Muscle layer of duodenum (tissue), 2 donors: ENCODE measurements around the gene BID.

Experiments used
- H3K27ac ChIP-seq: one replicate; pipeline ENCODE4 v1.7.0; 2013; ENCODE audit warnings: mild to moderate bottlenecking, low read length
- H3K27me3 ChIP-seq: one replicate; pipeline ENCODE4 v1.7.0; 2013; ENCODE audit warnings: low read depth, mild to moderate bottlenecking, control low read depth, low read length
- H3K36me3 ChIP-seq, 2 donors: one replicate each; pipeline ENCODE4 v1.7.0; 2013; ENCODE audit warnings: low read length in 2 of 2, control low read depth in 1 of 2, mild to moderate bottlenecking in 1 of 2; ENCODE audit not compliant: insufficient read depth in 2 of 2, control insufficient read depth in 1 of 2
- H3K4me1 ChIP-seq, 2 donors: one replicate each; pipeline ENCODE4 v1.7.0; 2013; ENCODE audit warnings: low read length in 2 of 2, mild to moderate bottlenecking in 2 of 2, control low read depth in 1 of 2, moderate library complexity in 1 of 2; ENCODE audit not compliant: insufficient read depth in 2 of 2, control insufficient read depth in 1 of 2
- H3K4me3 ChIP-seq, 2 donors: one replicate each; pipeline ENCODE4 v1.7.0; 2013; ENCODE audit warnings: low read length in 2 of 2, low read depth in 1 of 2, mild to moderate bottlenecking in 1 of 2
- H3K9me3 ChIP-seq, 2 donors: one replicate each; pipeline ENCODE4 v1.7.0; 2013; ENCODE audit warnings: low read length in 2 of 2, control low read depth in 1 of 2, mild to moderate bottlenecking in 1 of 2; ENCODE audit not compliant: control insufficient read depth in 1 of 2
- donor health status: healthy.

BID gene

GRCh38 chr22:17814830-17815229, 40.6 kb upstream of the BID start:
- Histone ChIP-seq H3K36me3 (peaks cover 24 to 69% of the 10 kb centered on the region in 2 donors), H3K27me3 (no peaks in the 10 kb centered on the region), H3K4me3 (no peak overlapping the region), H3K4me1 (no peaks in the 10 kb centered on the region), H3K9me3 (no peaks in the 10 kb centered on the region), H3K27ac (no peak overlapping the region)

GRCh38 chr22:17814084-17814483, 39.8 kb upstream of the BID start:
- H3K27ac ChIP-seq: no peak overlapping the region
- H3K4me3 ChIP-seq: no peak overlapping the region
- H3K36me3 ChIP-seq: peaks cover 21 to 71% of the 10 kb centered on the region in 2 donors
- H3K27me3 ChIP-seq: no peaks in the 10 kb centered on the region
- no peaks in the 10 kb centered on the region for H3K4me1 ChIP-seq
- H3K9me3 ChIP-seq: no peaks in the 10 kb centered on the region

- Histone ChIP-seq H3K27ac (no peak overlapping the region), H3K36me3 (peaks cover 20 to 71% of the 10 kb centered on the region in 2 donors), H3K4me1 (no peaks in the 10 kb centered on the region), H3K27me3 (no peaks in the 10 kb centered on the region), H3K9me3 (no peaks in the 10 kb centered on the region), H3K4me3 (no peak overlapping the region)
Measured at GRCh38 chr22:17811119-17811518, 36.9 kb upstream of the BID start.

- no peaks in the 10 kb centered on the region for H3K9me3 ChIP-seq
- no peaks in the 10 kb centered on the region for H3K4me1 ChIP-seq
- H3K4me3 ChIP-seq: no peak overlapping the region
- no peak overlapping the region for H3K27ac ChIP-seq
- peaks cover 18 to 67% of the 10 kb centered on the region in 2 donors for H3K36me3 ChIP-seq
- H3K27me3 ChIP-seq: no peaks in the 10 kb centered on the region
Measured at GRCh38 chr22:17810570-17811116, 36.4 kb upstream of the BID start.

- Histone ChIP-seq H3K36me3 (peaks cover 28 to 69% of the 10 kb centered on the region in 2 donors), H3K4me3 (no peak overlapping the region), H3K27me3 (no peaks in the 10 kb centered on the region), H3K9me3 (no peaks in the 10 kb centered on the region), H3K27ac (no peak overlapping the region), H3K4me1 (no peaks in the 10 kb centered on the region)
Measured at GRCh38 chr22:17808693-17809403, 34.6 kb upstream of the BID start.

GRCh38 chr22:17807578-17808410, 33.5 kb upstream of the BID start:
- no peak overlapping the region for H3K4me3 ChIP-seq

GRCh38 chr22:17807086-17807485, 32.8 kb upstream of the BID start:
- no peaks in the 10 kb centered on the region for H3K27me3 ChIP-seq
- no peaks in the 10 kb centered on the region for H3K4me1 ChIP-seq
- H3K36me3 ChIP-seq: peaks cover 41 to 75% of the 10 kb centered on the region in 2 donors
- H3K4me3 ChIP-seq: no peak overlapping the region
- no peak overlapping the region for H3K27ac ChIP-seq
- H3K9me3 ChIP-seq: no peaks in the 10 kb centered on the region

More at GRCh38 chr22:17807578-17808410, 33.5 kb upstream of the BID start:
- Histone ChIP-seq H3K27me3 (no peaks in the 10 kb centered on the region), H3K27ac (no peak overlapping the region), H3K36me3 (peaks cover 34 to 70% of the 10 kb centered on the region in 2 donors), H3K9me3 (no peaks in the 10 kb centered on the region), H3K4me1 (no peaks in the 10 kb centered on the region)

GRCh38 chr22:17806437-17806836, 32.2 kb upstream of the BID start:
- H3K4me1 ChIP-seq: no peaks in the 10 kb centered on the region
- peaks cover 41 to 74% of the 10 kb centered on the region in 2 donors for H3K36me3 ChIP-seq
- H3K27ac ChIP-seq: no peak overlapping the region
- H3K27me3 ChIP-seq: no peaks in the 10 kb centered on the region
- no peaks in the 10 kb centered on the region for H3K9me3 ChIP-seq
- no peak overlapping the region for H3K4me3 ChIP-seq

- no peak overlapping the region for H3K27ac ChIP-seq
- no peak overlapping the region for H3K4me3 ChIP-seq
- H3K4me1 ChIP-seq: no peaks in the 10 kb centered on the region
- H3K36me3 ChIP-seq: peaks cover 41 to 61% of the 10 kb centered on the region in 2 donors
- no peaks in the 10 kb centered on the region for H3K9me3 ChIP-seq
- no peaks in the 10 kb centered on the region for H3K27me3 ChIP-seq
Measured at GRCh38 chr22:17804331-17805080, 30.2 kb upstream of the BID start.

- Histone ChIP-seq H3K9me3 (no peaks in the 10 kb centered on the region), H3K27ac (no peak overlapping the region), H3K27me3 (no peaks in the 10 kb centered on the region), H3K4me1 (no peaks in the 10 kb centered on the region), H3K4me3 (no peak overlapping the region), H3K36me3 (peaks cover 41 to 54% of the 10 kb centered on the region in 2 donors)
Measured at GRCh38 chr22:17803609-17804270, 29.5 kb upstream of the BID start.
